Measurements from ENCODE around the gene PIF1.

PIF1 gene

DNA sequence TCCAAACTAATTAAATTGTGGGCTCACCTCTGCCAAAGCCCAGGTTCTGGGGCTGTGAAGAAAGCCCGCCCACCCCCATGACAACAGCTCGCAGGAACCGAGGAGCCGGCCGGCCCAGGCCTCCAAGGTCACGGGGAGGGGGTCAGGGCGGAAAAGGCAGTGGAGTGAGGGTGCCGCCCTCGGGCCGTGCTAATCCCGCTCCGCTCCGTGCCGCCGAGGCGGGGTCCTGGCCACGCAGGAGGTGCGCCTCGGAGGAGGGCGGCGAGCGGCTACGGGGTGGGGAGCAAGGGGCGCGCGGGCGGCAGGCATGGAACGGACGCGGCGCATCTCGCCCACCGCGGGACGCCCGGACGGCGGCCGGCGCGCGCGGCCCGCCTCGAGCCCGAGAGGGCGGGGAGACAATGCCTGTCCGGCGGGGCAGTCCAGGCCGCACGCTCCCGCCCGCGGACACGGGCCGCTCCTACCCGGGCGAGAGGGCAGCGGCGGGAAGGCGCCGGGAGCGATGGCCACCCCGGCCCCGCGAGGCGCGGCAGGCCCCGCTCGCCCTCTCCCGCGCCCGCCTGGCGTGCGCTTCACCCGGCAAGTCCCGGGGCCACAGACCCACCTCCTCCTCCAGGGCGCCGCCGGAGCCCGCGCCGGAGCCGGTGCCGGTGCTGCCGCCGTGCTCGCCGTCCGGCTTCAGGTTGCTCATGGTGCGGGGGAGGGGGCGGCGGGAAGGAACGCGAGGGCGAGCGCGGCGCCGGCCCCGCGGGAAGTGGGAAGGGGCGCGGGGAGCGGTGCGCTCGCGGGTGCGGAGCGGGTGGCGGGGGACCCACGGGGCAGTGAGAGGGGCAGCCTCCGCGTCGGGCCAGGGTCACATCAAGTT is 50.6 kb downstream of the PIF1 start:
- no peak for DNase-seq

DNA sequence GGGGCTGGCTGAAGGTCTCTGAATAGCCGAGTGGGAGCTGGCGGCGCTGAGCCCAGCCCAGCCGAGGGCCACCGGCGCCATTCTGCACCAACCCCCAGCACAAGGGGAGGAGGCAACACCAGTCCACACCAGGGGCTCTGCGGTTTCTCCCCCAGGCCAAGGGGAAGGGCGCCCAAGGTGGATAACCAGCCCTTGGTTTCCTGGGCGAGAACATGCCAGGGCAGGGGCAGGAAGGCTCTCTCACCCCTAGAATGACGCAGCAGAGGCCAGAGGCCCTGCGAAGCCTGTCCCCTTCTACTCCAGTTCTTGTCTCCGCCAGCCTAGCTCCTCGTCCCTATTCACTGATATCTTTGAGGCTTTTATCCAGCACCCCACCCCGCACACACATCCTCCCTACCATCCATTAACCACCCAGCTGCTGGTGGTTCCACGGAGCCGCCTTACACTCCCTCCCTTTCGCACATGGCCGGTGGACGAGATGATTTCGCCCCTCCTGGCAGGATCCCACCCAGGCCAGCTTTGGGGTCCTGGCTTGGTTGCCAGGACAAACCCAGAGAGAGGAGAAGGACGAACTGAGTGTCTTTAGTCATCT is 51.3 kb downstream of the PIF1 start:
- no peak for DNase-seq

DNA sequence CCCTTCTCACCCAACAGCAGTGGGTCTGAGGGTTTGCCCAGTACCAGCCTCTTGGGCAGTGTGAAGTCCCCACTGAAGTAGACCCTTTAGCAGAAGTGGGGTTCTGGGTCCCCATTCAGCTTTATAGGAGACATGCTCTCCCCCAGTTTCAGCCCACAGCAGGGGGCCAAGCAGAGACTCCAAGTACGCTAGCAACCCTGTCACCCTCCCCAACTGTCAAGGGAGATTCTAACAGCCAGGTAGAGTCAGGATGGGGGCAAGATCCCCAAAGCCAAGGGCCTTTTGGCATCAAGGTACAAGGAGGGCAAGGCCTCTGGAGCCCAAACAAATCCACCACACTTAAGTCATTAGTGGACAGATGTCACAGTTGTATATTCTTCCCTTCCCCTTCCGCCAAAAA is 51.8 kb downstream of the PIF1 start:
- DNase-seq, result no peak

DNA sequence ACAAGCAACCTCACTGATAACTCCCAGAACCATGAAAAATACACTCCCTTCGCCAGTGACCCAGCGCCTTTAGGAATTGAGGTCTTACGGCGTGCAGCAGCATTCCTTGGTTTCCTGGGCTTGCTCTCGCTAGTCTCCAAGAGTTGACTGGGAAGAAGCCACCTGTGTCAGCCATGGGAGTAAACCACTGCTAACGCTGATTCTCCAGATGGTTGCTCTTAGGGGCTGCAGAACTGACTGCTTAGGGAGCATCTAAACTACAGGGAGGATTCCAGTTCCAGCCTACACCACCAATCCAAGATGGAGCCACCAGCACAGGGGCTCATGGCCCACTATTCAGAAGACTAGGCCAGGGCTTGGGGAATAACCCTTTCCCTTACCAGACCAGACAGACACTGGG is 52.5 kb downstream of the PIF1 start:
- DNase-seq, result no peak

DNA sequence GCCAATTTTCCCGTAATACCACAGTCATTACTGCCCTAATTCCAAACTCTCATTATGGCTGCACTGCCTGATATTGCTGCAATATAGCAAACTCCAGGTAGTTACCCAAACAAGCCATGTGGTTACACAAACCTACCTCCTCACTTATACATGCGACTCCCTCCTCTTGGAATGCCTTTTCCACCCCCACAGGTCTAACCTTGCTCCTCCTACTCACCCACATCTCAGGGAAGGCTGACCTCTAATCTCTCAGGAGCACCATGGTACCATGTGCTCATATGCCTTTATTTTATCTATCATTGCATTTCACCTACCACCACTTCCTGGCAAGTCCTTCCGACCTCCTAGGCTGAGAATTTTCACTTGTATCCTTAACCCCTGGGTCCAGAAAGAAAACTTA is 53.0 kb downstream of the PIF1 start:
- no peak for DNase-seq

DNA sequence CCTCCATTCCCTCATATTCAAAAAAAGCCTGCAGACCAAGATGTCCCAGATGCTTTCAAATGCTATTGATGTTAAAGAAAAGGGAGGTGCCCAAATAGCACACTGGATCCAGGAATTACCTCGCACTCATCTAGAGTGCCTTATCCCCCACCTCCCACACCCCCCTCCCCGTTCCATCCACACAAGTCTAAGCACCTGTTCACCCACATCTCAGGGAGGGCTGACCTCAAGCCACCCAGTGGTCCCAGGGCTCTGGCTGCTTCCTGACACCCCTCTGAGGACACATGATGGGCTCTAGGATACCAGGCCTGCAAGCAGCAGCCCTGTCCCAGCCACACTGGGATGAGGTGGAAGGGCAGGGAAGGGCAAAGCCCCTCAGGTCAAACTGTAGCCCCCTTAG is 54.8 kb downstream of the PIF1 start:
- DNase-seq, result no peak

DNA sequence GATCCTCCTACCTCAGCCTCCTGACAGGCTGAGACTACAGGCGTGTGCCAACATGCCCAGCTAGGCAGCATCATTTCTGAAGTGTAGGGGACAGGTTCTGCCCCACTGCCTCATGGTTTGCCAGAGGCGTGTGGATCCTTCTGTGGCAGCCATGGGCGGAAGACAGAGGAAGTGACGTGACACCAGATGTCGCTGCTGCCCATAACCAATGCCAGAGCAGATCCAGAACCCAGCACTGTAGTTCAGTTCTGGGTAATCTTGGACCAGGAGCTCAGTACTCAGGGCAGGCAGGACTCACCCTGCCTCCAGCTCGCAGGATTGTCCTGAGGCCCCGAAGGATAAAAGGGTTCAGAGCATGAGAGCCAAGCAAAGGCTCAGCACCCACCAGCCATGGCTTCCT is 58.2 kb downstream of the PIF1 start:
- no peak for DNase-seq

DNA sequence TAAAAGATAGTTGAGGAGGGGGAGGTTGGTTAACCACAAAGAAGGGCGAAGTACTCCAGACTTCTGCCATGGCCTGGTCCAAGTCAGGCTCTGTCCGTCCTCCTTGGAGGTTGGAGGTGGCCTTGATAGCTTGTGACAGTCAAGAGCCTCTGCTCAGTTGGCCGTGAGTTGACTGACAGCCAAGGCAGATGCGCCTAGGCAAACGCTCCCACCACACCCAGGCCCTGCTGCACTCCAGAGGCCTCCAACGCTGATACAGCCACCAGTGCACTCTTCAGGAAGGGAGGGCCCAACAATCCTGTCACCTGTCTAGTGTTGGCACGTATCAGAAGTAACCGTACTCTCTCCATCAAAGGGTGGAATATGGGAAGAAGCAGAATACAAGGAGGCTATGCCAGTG is 59.4 kb downstream of the PIF1 start:
- DNase-seq, result no peak

All from inflammatory macrophage (primary cell).